ENCODE results near the gene TLR4.

The TLR4 gene

GRCh38 chr9:117707561-117707960, 3.4 kb downstream of the TLR4 start:
- no peak overlapping the region for H3K27ac ChIP-seq (ENCODE audit: insufficient read depth, low read length, poor library complexity, severe bottlenecking)

GRCh38 chr9:117709936-117710335, 5.7 kb downstream of the TLR4 start:
- Histone ChIP-seq H3K36me3 (ENCODE audit: control insufficient read depth, insufficient read depth, low read length) (no peaks in the 10 kb centered on the region), H3K4me3 (ENCODE audit: insufficient read depth, low read depth, low read length, poor library complexity, severe bottlenecking) (no peak overlapping the region), H3K9me3 (ENCODE audit: control insufficient read depth, low read length) (no peaks in the 10 kb centered on the region), H3K27me3 (replicated peaks; ENCODE audit: control insufficient read depth, insufficient read depth, low read length, poor library complexity, severe bottlenecking) (no peaks in the 10 kb centered on the region), H3K27ac (ENCODE audit: insufficient read depth, low read length, poor library complexity, severe bottlenecking) (no peak overlapping the region), H3K4me1 (ENCODE audit: control insufficient read depth, insufficient read depth, low read length, poor library complexity, severe bottlenecking) (no peaks in the 10 kb centered on the region)
- DNase-seq, result no peak

More at GRCh38 chr9:117707561-117707960, 3.4 kb downstream of the TLR4 start:
- no peak for DNase-seq
- Histone ChIP-seq H3K27me3 (replicated peaks; ENCODE audit: control insufficient read depth, insufficient read depth, low read length, poor library complexity, severe bottlenecking) (no peaks in the 10 kb centered on the region), H3K36me3 (ENCODE audit: control insufficient read depth, insufficient read depth, low read length) (no peaks in the 10 kb centered on the region), H3K9me3 (ENCODE audit: control insufficient read depth, low read length) (no peaks in the 10 kb centered on the region), H3K4me1 (ENCODE audit: control insufficient read depth, insufficient read depth, low read length, poor library complexity, severe bottlenecking) (no peaks in the 10 kb centered on the region), H3K4me3 (ENCODE audit: insufficient read depth, low read depth, low read length, poor library complexity, severe bottlenecking) (no peak overlapping the region)

GRCh38 chr9:117714282-117714681, 10.1 kb downstream of the TLR4 start:
- no peaks in the 10 kb centered on the region for H3K4me1 ChIP-seq (ENCODE audit: control insufficient read depth, insufficient read depth, low read length, poor library complexity, severe bottlenecking)

GRCh38 chr9:117715411-117715989, 11.3 kb downstream of the TLR4 start:
- H3K36me3 ChIP-seq (ENCODE audit: control insufficient read depth, insufficient read depth, low read length), result no peaks in the 10 kb centered on the region
- H3K27me3 ChIP-seq (replicated peaks; ENCODE audit: control insufficient read depth, insufficient read depth, low read length, poor library complexity, severe bottlenecking), result no peaks in the 10 kb centered on the region
- no peak for DNase-seq
- H3K9me3 ChIP-seq (ENCODE audit: control insufficient read depth, low read length), result no peaks in the 10 kb centered on the region
- H3K4me3 ChIP-seq (ENCODE audit: insufficient read depth, low read depth, low read length, poor library complexity, severe bottlenecking), result no peak overlapping the region
- no peak overlapping the region for H3K27ac ChIP-seq (ENCODE audit: insufficient read depth, low read length, poor library complexity, severe bottlenecking)
- H3K4me1 ChIP-seq (ENCODE audit: control insufficient read depth, insufficient read depth, low read length, poor library complexity, severe bottlenecking), result no peaks in the 10 kb centered on the region

More at GRCh38 chr9:117714282-117714681, 10.1 kb downstream of the TLR4 start:
- Histone ChIP-seq H3K36me3 (ENCODE audit: control insufficient read depth, insufficient read depth, low read length) (no peaks in the 10 kb centered on the region), H3K4me3 (ENCODE audit: insufficient read depth, low read depth, low read length, poor library complexity, severe bottlenecking) (no peak overlapping the region), H3K27ac (ENCODE audit: insufficient read depth, low read length, poor library complexity, severe bottlenecking) (no peak overlapping the region), H3K27me3 (replicated peaks; ENCODE audit: control insufficient read depth, insufficient read depth, low read length, poor library complexity, severe bottlenecking) (no peaks in the 10 kb centered on the region), H3K9me3 (ENCODE audit: control insufficient read depth, low read length) (no peaks in the 10 kb centered on the region)
- DNase-seq, result no peak

- no peaks in the 10 kb centered on the region for H3K4me1 ChIP-seq (ENCODE audit: control insufficient read depth, insufficient read depth, low read length, poor library complexity, severe bottlenecking)
- no peaks in the 10 kb centered on the region for H3K27me3 ChIP-seq (replicated peaks; ENCODE audit: control insufficient read depth, insufficient read depth, low read length, poor library complexity, severe bottlenecking)
- no peak for DNase-seq
- H3K36me3 ChIP-seq (ENCODE audit: control insufficient read depth, insufficient read depth, low read length), result no peaks in the 10 kb centered on the region
- H3K9me3 ChIP-seq (ENCODE audit: control insufficient read depth, low read length), result no peaks in the 10 kb centered on the region
- no peak overlapping the region for H3K27ac ChIP-seq (ENCODE audit: insufficient read depth, low read length, poor library complexity, severe bottlenecking)
- H3K4me3 ChIP-seq (ENCODE audit: insufficient read depth, low read depth, low read length, poor library complexity, severe bottlenecking), result no peak overlapping the region
Observed at GRCh38 chr9:117718085-117718484, 13.9 kb downstream of the TLR4 start.

- no peak for DNase-seq
- Histone ChIP-seq H3K36me3 (ENCODE audit: control insufficient read depth, insufficient read depth, low read length) (no peaks in the 10 kb centered on the region), H3K9me3 (ENCODE audit: control insufficient read depth, low read length) (no peaks in the 10 kb centered on the region), H3K27ac (ENCODE audit: insufficient read depth, low read length, poor library complexity, severe bottlenecking) (no peak overlapping the region), H3K27me3 (replicated peaks; ENCODE audit: control insufficient read depth, insufficient read depth, low read length, poor library complexity, severe bottlenecking) (no peaks in the 10 kb centered on the region), H3K4me3 (ENCODE audit: insufficient read depth, low read depth, low read length, poor library complexity, severe bottlenecking) (no peak overlapping the region), H3K4me1 (ENCODE audit: control insufficient read depth, insufficient read depth, low read length, poor library complexity, severe bottlenecking) (no peaks in the 10 kb centered on the region)
Observed at GRCh38 chr9:117718701-117719100, 14.5 kb downstream of the TLR4 start.

- Histone ChIP-seq H3K27me3 (replicated peaks; ENCODE audit: control insufficient read depth, insufficient read depth, low read length, poor library complexity, severe bottlenecking) (no peaks in the 10 kb centered on the region), H3K27ac (ENCODE audit: insufficient read depth, low read length, poor library complexity, severe bottlenecking) (no peak overlapping the region), H3K4me1 (ENCODE audit: control insufficient read depth, insufficient read depth, low read length, poor library complexity, severe bottlenecking) (no peaks in the 10 kb centered on the region), H3K36me3 (ENCODE audit: control insufficient read depth, insufficient read depth, low read length) (no peaks in the 10 kb centered on the region), H3K4me3 (ENCODE audit: insufficient read depth, low read depth, low read length, poor library complexity, severe bottlenecking) (no peak overlapping the region), H3K9me3 (ENCODE audit: control insufficient read depth, low read length) (no peaks in the 10 kb centered on the region)
- no peak for DNase-seq
Observed at GRCh38 chr9:117719161-117719920, 15.1 kb downstream of the TLR4 start.

- Histone ChIP-seq H3K4me3 (ENCODE audit: insufficient read depth, low read depth, low read length, poor library complexity, severe bottlenecking) (no peak overlapping the region), H3K27ac (ENCODE audit: insufficient read depth, low read length, poor library complexity, severe bottlenecking) (no peak overlapping the region), H3K4me1 (ENCODE audit: control insufficient read depth, insufficient read depth, low read length, poor library complexity, severe bottlenecking) (no peaks in the 10 kb centered on the region), H3K9me3 (ENCODE audit: control insufficient read depth, low read length) (no peaks in the 10 kb centered on the region), H3K27me3 (replicated peaks; ENCODE audit: control insufficient read depth, insufficient read depth, low read length, poor library complexity, severe bottlenecking) (no peaks in the 10 kb centered on the region), H3K36me3 (ENCODE audit: control insufficient read depth, insufficient read depth, low read length) (no peaks in the 10 kb centered on the region)
- DNase-seq, result no peak
Observed at GRCh38 chr9:117720066-117720465, 15.9 kb downstream of the TLR4 start.

GRCh38 chr9:117720555-117720954, 16.4 kb downstream of the TLR4 start:
- H3K4me1 ChIP-seq (ENCODE audit: control insufficient read depth, insufficient read depth, low read length, poor library complexity, severe bottlenecking), result no peaks in the 10 kb centered on the region
- no peaks in the 10 kb centered on the region for H3K27me3 ChIP-seq (replicated peaks; ENCODE audit: control insufficient read depth, insufficient read depth, low read length, poor library complexity, severe bottlenecking)
- H3K36me3 ChIP-seq (ENCODE audit: control insufficient read depth, insufficient read depth, low read length), result no peaks in the 10 kb centered on the region
- H3K4me3 ChIP-seq (ENCODE audit: insufficient read depth, low read depth, low read length, poor library complexity, severe bottlenecking), result no peak overlapping the region
- DNase-seq, result no peak
- H3K27ac ChIP-seq (ENCODE audit: insufficient read depth, low read length, poor library complexity, severe bottlenecking), result no peak overlapping the region
- H3K9me3 ChIP-seq (ENCODE audit: control insufficient read depth, low read length), result no peaks in the 10 kb centered on the region

- Histone ChIP-seq H3K4me3 (ENCODE audit: insufficient read depth, low read depth, low read length, poor library complexity, severe bottlenecking) (no peak overlapping the region), H3K27me3 (replicated peaks; ENCODE audit: control insufficient read depth, insufficient read depth, low read length, poor library complexity, severe bottlenecking) (no peaks in the 10 kb centered on the region), H3K4me1 (ENCODE audit: control insufficient read depth, insufficient read depth, low read length, poor library complexity, severe bottlenecking) (no peaks in the 10 kb centered on the region), H3K27ac (ENCODE audit: insufficient read depth, low read length, poor library complexity, severe bottlenecking) (no peak overlapping the region), H3K36me3 (ENCODE audit: control insufficient read depth, insufficient read depth, low read length) (no peaks in the 10 kb centered on the region), H3K9me3 (ENCODE audit: control insufficient read depth, low read length) (no peaks in the 10 kb centered on the region)
- no peak for DNase-seq
Observed at GRCh38 chr9:117720987-117721386, 16.8 kb downstream of the TLR4 start.
